GM19463 (cell line): ENCODE results near the gene SKIDA1.

ENCODE experiments used
- ATAC-seq: cut with Tn5 transposase; IDR thresholded peaks from one replicate; pipeline ENCODE4 v1.9.1; 2021; ENCODE audit warnings: mild to moderate bottlenecking, moderate library complexity; ENCODE audit not compliant: unreplicated experiment

The SKIDA1 gene

GRCh38 chr10:21529032-21529910, 3.8 kb upstream of the SKIDA1 start:
- no peak for ATAC-seq

DNA sequence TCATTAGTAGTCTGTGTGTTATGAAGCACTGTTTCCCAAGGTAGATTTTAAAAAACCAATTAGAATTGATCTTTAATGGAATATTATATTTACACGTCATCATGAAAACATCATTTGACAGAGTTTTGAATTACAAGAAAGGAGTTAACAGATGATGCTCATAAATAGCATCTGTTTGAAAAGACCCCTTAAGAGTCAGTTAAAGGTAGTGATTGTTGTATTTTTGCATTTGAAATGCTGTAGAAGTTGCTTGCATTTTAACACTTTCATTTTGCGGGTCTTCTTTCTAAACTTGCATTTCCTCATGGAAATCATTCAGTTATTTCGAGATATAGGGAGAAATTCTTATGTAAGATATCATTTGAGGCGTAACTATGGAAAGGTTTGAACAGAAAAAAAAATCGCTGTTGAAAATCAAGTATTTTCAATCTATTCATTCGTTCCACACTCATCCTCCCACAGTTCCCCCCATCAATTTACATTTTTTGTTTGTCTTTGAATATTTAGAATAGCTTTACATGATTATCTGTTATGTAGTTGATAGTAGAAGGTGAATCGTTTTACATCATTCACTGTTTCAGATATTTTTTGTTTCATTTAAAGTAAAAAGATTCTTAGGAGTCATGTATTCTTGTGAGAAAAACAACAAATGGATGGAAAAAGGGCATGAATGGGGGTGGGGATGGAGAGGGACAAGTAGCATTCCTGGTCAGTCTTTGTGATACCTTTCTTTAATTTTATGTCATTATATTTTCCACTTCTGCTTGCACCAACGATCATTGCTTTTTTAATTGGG, 3.0 kb upstream of the SKIDA1 start:
- ATAC-seq: no peak

GRCh38 chr10:21527598-21528235, 2.2 kb upstream of the SKIDA1 start:
- no peak for ATAC-seq

DNA sequence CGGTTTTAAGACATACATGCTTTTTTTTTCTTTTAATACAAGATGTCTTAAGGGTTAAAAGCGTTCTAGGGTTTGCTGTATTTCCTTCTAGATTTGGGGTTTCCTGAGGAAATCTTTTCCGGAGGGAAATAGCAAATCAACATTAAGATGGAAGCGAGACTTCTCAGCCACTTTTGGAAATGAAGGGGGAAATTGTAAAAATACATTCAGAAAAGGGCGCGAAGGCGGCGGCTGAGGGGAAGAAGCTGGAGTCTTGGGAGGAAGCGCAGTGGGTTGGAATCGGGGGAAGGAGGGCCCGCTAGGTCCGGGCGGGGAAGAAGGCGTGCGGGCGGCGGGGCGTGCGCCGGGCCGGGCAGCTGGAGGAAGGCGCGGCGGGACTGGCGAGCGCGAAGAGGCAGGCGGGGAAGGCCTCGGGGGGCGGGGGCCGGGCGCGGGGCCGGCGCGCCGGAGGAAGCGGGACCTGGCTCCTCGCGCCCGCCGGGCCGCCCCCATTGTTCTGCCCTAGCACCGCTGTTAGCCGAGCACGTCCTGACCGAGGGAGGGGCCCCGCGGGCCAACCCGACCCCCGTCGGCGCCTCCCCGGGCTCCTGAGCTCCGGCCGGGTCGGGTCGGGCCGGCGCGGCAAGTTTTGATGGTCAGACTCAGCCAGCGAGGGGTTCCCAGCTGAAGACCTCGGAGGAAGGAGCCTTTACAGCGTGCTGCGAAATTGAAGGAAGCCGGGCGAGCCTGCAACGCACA, 1.5 kb upstream of the SKIDA1 start:
- peak; percentile 32 for ATAC-seq

DNA sequence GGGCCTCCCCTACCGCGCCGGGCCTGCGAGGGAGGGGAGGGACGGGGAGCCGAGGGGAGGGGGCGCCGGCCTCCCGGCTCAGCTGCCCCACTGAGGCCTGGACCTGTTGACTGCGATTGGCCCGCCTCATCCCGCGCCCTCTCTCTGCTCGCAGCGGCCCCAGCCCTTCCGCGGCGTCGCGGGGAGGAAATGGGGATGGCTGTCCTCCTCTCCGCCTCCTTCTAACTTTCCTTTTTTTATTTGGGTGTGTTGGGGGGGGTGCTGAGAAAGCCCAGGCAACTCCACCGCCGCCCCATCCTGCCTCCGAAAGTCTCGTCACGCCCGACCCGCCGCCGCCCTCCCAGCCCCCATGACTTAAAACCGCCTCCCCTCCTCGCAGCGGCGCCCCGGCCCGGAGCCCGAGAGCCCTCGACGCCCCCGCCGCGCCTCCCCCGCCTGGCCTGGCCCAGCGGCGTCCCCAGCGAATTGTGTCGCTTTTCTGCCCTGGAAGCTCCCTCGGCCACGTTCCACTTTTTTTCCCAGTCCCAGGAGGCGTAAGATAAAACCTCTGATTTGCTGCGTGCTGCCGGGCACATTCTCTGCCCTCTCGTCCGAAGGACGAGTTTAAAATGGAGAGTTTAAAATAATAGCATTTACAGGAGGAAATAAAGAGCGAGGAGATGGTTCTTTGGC, 842 bp upstream of the SKIDA1 start:
- ATAC-seq: peak; percentile 39

DNA sequence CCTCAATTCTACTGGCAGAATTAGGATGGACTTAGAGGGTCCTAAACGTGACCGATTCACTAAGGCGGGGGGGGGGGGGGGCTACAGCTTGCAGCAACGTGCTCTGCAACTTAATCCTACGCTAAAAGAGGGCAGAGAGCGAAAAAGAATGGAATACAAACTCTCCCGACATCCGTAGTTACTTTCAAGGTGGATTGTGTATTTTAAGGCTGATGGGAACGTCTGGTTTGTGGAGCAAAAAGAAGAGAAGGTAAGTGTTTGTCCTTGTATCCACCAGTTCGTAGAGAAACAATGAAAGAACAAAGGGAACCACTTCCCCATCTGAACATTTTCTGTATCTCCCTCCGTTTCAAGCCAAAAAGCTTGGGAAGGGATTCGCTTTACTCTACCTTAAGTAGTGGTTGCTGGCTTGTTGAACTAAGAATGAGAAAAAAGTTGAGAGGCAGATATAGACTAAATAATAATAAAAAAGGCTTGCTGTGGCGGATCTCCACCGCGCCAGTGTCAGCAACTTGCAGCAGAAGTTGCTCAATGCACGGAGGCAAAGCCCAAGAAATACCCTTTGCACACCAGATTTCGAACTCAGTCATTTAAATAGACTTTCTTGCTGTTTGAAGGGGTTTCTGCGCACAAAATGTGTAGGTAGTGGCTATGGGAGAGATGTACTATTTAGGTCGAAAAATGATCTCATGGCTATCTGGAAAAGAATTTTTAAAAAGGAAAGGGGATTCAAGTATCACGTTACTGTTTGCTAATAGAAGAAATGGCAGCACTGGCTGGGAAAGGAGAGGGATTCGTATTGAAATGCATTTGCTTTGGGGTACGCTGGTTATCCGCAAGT, 736 bp downstream of the SKIDA1 start:
- ATAC-seq: no peak

- ATAC-seq: no peak
These were observed 1.4 kb downstream of the SKIDA1 start for GRCh38 chr10:21524131-21524525.

GRCh38 chr10:21523557-21524008, 1.9 kb downstream of the SKIDA1 start:
- no peak for ATAC-seq

- ATAC-seq: no peak
These were observed 2.7 kb downstream of the SKIDA1 start for GRCh38 chr10:21522631-21523406.

DNA sequence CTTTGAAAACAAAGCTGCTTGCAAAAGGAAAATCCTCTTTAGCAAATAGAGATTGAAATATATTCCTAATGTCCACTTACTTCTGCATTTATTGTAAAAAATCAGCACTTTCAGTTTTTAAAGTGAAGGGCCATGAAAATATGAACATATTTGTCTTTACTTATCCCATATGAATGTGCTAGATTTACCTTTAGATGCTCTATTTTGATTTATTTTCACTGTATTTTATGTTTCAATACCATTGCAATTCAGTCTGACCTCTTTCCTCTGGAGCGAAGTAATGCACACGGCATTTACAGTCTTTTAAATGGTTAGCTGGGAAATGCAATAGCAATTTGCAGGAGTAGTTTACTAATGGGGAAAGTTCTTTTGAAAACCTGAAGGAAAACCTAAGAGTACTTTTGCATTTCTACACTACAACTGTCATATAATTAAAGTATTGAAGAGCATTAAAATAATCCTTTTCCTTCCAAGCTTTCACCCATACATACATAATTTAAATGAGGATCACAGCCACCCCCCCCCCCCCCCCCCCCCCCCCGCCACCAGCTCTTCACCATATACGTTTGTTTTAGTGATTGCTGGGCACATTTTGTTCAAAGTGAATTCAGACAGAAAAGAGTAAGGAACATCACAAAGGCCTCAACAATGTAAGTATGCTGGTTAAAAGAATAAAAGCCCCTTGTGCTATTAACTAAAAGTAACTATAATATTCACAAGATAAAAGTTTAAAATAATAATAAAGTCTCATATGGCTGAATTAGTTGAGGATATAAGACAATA, 3.5 kb downstream of the SKIDA1 start:
- no peak for ATAC-seq

DNA sequence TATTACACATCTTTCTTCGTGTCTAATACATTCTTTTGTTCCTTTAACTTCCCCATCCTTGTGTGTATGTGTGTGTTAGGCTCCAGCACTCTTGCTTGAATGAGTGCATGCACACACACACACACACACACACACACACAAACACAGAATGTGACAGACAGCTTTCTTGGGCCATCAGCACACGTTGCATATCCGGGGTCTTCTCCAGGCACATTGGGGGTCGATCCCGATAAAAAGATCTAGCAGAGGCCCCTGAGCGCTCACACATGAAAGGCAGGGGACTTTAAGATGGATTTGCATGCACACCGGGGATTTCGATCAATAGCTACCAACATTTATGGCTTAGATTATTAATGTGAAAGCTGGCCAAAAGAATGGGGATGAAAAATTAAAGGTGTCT, 4.5 kb downstream of the SKIDA1 start:
- no peak for ATAC-seq

- no peak for ATAC-seq
These were observed 5.0 kb downstream of the SKIDA1 start for GRCh38 chr10:21520509-21520908.

GRCh38 chr10:21519941-21520436, 5.5 kb downstream of the SKIDA1 start:
- peak; percentile 46 for ATAC-seq

- ATAC-seq: no peak
These were observed 6.0 kb downstream of the SKIDA1 start for GRCh38 chr10:21519397-21519933.

GRCh38 chr10:21518641-21519396, 6.7 kb downstream of the SKIDA1 start:
- ATAC-seq: no peak

GRCh38 chr10:21518149-21518640, 7.3 kb downstream of the SKIDA1 start:
- no peak for ATAC-seq
